Measurements from ENCODE around the gene YPEL1. TPM values are rescaled to one million over a fixed set of nuclear protein-coding genes. Genes with fewer than 3 reads are reported as not detected.

Gene YPEL1
- total RNA-seq, 2 donors from 2014 or later = 2.4 to 4.9 TPM

GRCh38 chr22:21665047-21665851 is 70.3 kb downstream of the YPEL1 start:
- peaks cover 5 to 11% of the 10 kb centered on the region in 2 donors for H3K36me3 Mint-ChIP-seq
- no peak for DNase-seq (ENCODE audit: low spot score in 2 of 2)
- no peak for ATAC-seq
- H3K27ac Mint-ChIP-seq = peak overlapping the region; percentile 74 to 89
- H3K9me3 Mint-ChIP-seq = no peaks in the 10 kb centered on the region

GRCh38 chr22:21663738-21664137 is 71.9 kb downstream of the YPEL1 start:
- H3K9me3 Mint-ChIP-seq = no peaks in the 10 kb centered on the region
- ATAC-seq = no peak
- H3K27ac Mint-ChIP-seq = peak overlapping the region in 1 of 2 donors; percentile 19

GRCh38 chr22:21661991-21662390 is 73.6 kb downstream of the YPEL1 start:
- Mint-ChIP-seq H3K36me3 (peaks cover 0 to 6% of the 10 kb centered on the region in 2 donors), H3K27ac (no peak overlapping the region), H3K9me3 (no peaks in the 10 kb centered on the region)
- DNase-seq (ENCODE audit: low spot score in 2 of 2) (no peak), ATAC-seq (no peak)

More at GRCh38 chr22:21663738-21664137, 71.9 kb downstream of the YPEL1 start:
- no peak for DNase-seq (ENCODE audit: low spot score in 2 of 2)
- H3K36me3 Mint-ChIP-seq = peaks cover 5 to 6% of the 10 kb centered on the region in 2 donors

- H3K9me3 Mint-ChIP-seq = no peaks in the 10 kb centered on the region
- ATAC-seq (no peak), DNase-seq (ENCODE audit: low spot score in 2 of 2) (no peak)
- no peak overlapping the region for H3K27ac Mint-ChIP-seq
- no peaks in the 10 kb centered on the region for H3K36me3 Mint-ChIP-seq
Measured at GRCh38 chr22:21660904-21661303, 74.7 kb downstream of the YPEL1 start.

- no peak for ATAC-seq
- H3K9me3 Mint-ChIP-seq = no peaks in the 10 kb centered on the region
- no peak overlapping the region for H3K27ac Mint-ChIP-seq
- H3K36me3 Mint-ChIP-seq = no peaks in the 10 kb centered on the region
- DNase-seq (ENCODE audit: low spot score in 2 of 2) = no peak
Measured at GRCh38 chr22:21659864-21660525, 75.6 kb downstream of the YPEL1 start.

- Mint-ChIP-seq H3K36me3 (no peaks in the 10 kb centered on the region), H3K9me3 (no peaks in the 10 kb centered on the region), H3K27ac (peak overlapping the region in 1 of 2 donors; percentile 1)
- ATAC-seq (peak; percentile 95), DNase-seq (ENCODE audit: low spot score in 2 of 2) (peak; percentile 84)
Measured at GRCh38 chr22:21657360-21658032, 78.1 kb downstream of the YPEL1 start.

- no peak for ATAC-seq
- Mint-ChIP-seq H3K9me3 (no peaks in the 10 kb centered on the region), H3K27ac (peak overlapping the region in 1 of 2 donors; percentile 1)
Measured at GRCh38 chr22:21657020-21657359, 78.6 kb downstream of the YPEL1 start.

GRCh38 chr22:21652547-21653545 is 82.7 kb downstream of the YPEL1 start:
- Mint-ChIP-seq H3K36me3 (no peaks in the 10 kb centered on the region), H3K27ac (peak overlapping the region in 1 of 2 donors; percentile 77), H3K9me3 (no peaks in the 10 kb centered on the region)
- no peak for DNase-seq (ENCODE audit: low spot score in 2 of 2)
- ATAC-seq = no peak

More at GRCh38 chr22:21657020-21657359, 78.6 kb downstream of the YPEL1 start:
- DNase-seq (ENCODE audit: low spot score in 2 of 2) = no peak
- no peaks in the 10 kb centered on the region for H3K36me3 Mint-ChIP-seq

GRCh38 chr22:21652010-21652546 is 83.5 kb downstream of the YPEL1 start:
- ATAC-seq (peak; percentile 98 to 99), DNase-seq (ENCODE audit: low spot score in 2 of 2) (peak; percentile 88 to 91)
- H3K9me3 Mint-ChIP-seq = no peaks in the 10 kb centered on the region
- no peaks in the 10 kb centered on the region for H3K36me3 Mint-ChIP-seq
- peak overlapping the region; percentile 77 to 85 for H3K27ac Mint-ChIP-seq

GRCh38 chr22:21651521-21652009 is 84.0 kb downstream of the YPEL1 start:
- Mint-ChIP-seq H3K36me3 (peaks cover 1 to 4% of the 10 kb centered on the region in 2 donors), H3K9me3 (no peaks in the 10 kb centered on the region), H3K27ac (peak overlapping the region; percentile 77 to 85)
- DNase-seq (ENCODE audit: low spot score in 2 of 2) (peak in 1 of 2 donors; percentile 69), ATAC-seq (peak; percentile 2 to 20)

- Mint-ChIP-seq H3K27ac (peak overlapping the region; percentile 77 to 85), H3K9me3 (no peaks in the 10 kb centered on the region), H3K36me3 (peaks cover 5 to 9% of the 10 kb centered on the region in 2 donors)
- ATAC-seq = peak in 1 of 2 donors; percentile 2
- no peak for DNase-seq (ENCODE audit: low spot score in 2 of 2)
Measured at GRCh38 chr22:21650823-21651520, 84.6 kb downstream of the YPEL1 start.

GRCh38 chr22:21650280-21650679 is 85.3 kb downstream of the YPEL1 start:
- Mint-ChIP-seq H3K27ac (peak overlapping the region in 1 of 2 donors; percentile 56), H3K9me3 (no peaks in the 10 kb centered on the region), H3K36me3 (peaks cover 5 to 9% of the 10 kb centered on the region in 2 donors)
- DNase-seq (ENCODE audit: low spot score in 2 of 2) = no peak
- no peak for ATAC-seq

All from activated naive CD4-positive, alpha-beta T cell treated with anti-CD3 and anti-CD28 coated beads, Interleukin-2, amount 50 U/mL, for 72 hours (primary cell).